Endothelial cell of umbilical vein (primary cell): ENCODE measurements around the gene FLRT3.

Experiments
- EZH2 ChIP-seq: IDR thresholded peaks from 2 replicates; pipeline ENCODE4 v1.6.1; 2012; ENCODE audit warnings: borderline replicate concordance, low read depth, mild to moderate bottlenecking, moderate library complexity, low read length, inconsistent platforms; ENCODE audit not compliant: severe bottlenecking
- MYC ChIP-seq: IDR thresholded peaks from one replicate; pipeline ENCODE4 v1.6.1; 2011; ENCODE audit warnings: mild to moderate bottlenecking, low read depth, low read length
- POLR2AphosphoS5 ChIP-seq: IDR thresholded peaks from 2 replicates; pipeline ENCODE4 v1.6.1; 2012; ENCODE audit warnings: low read depth, mild to moderate bottlenecking, control low read depth, low read length, moderate library complexity; ENCODE audit not compliant: insufficient read depth
- TF ChIP-seq, protein P1 (sequence below), 2 donors: IDR thresholded peaks; 1 replicate in 1 of 2; 2 replicates in 1 of 2; pipeline ENCODE4 v1.5.1; 2011; ENCODE audit warnings: low read length in 2 of 2, mild to moderate bottlenecking in 2 of 2, moderate library complexity in 2 of 2, control low read depth in 1 of 2, inconsistent platforms in 1 of 2, low read depth in 1 of 2; ENCODE audit not compliant: insufficient read depth in 1 of 2; ENCODE audit errors: extremely low read depth in 1 of 2

DNA sequence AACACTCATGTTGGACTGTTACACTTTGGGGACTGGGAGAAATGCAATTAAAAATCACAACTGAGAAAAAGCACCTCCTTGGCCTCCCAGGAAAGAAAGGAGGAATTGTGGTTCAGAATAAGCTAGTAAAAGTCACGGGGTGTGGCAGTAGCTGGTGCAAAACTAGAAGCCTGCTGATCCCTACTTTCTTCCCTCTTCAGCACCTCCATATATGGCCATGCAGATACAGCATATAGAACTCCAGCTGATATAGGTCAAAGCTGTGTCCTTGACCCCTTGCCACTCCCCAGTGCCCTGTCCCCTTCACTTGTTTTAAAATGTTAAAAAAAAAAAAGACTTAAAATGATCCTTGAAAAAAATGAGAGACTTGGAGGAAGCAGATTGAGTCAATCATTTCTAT is 5.5 kb upstream of the FLRT3 start:
- TF ChIP-seq, protein P1, sequence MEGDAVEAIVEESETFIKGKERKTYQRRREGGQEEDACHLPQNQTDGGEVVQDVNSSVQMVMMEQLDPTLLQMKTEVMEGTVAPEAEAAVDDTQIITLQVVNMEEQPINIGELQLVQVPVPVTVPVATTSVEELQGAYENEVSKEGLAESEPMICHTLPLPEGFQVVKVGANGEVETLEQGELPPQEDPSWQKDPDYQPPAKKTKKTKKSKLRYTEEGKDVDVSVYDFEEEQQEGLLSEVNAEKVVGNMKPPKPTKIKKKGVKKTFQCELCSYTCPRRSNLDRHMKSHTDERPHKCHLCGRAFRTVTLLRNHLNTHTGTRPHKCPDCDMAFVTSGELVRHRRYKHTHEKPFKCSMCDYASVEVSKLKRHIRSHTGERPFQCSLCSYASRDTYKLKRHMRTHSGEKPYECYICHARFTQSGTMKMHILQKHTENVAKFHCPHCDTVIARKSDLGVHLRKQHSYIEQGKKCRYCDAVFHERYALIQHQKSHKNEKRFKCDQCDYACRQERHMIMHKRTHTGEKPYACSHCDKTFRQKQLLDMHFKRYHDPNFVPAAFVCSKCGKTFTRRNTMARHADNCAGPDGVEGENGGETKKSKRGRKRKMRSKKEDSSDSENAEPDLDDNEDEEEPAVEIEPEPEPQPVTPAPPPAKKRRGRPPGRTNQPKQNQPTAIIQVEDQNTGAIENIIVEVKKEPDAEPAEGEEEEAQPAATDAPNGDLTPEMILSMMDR (IDR thresholded peaks at IDR 0.05; ENCODE audit: extremely low read depth in 1 of 2, insufficient read depth in 1 of 2, low read depth in 1 of 2, low read length in 2 of 2) = no peak
- TF ChIP-seq POLR2AphosphoS5 = no peak
- TF ChIP-seq MYC = no peak
- no peak for TF ChIP-seq EZH2
